ENCODE data around the gene ACSS3. TPM values are rescaled to one million over a fixed set of nuclear protein-coding genes. Genes with fewer than 3 reads are reported as not detected.
"Not testable (repeated sequence)": the region's sequence is repeated elsewhere in the genome, so short reads cannot be mapped to it uniquely, and the experiment has no call there.

The ACSS3 gene
- total RNA-seq: 11.1 TPM

GRCh38 chr12:81077686-81078441, at the start of gene ACSS3:
Gene ACSS3, plus strand, starts transcription at chr12:81078079. Its CDS starts 42 bp downstream, at chr12:81078121.
- peak; percentile 82 for DNase-seq

- DNase-seq: no peak
These were observed 43.0 kb upstream of the ACSS3 start for GRCh38 chr12:81034926-81035325.

DNA sequence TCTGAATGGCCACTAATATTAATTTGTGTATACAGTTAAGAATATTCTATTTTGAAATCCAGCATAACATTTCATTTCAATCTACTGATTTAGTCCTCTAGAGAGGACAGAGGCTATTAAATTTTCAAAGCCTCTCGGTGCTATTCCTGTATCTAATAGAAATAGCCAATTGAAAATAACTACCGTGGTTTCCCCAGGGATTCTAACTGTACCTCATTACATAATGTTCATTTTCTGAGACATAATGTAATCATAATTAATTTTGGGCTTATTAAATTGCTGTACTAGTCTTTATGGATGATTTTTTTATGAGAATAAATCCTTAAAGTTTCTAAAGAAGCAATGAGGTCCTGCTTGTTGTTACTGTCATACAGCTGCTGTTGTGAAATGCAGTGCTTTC, 38.6 kb upstream of the ACSS3 start:
- no peak for DNase-seq

- no peak for DNase-seq
These were observed 33.7 kb upstream of the ACSS3 start for GRCh38 chr12:81043979-81044740.

DNA sequence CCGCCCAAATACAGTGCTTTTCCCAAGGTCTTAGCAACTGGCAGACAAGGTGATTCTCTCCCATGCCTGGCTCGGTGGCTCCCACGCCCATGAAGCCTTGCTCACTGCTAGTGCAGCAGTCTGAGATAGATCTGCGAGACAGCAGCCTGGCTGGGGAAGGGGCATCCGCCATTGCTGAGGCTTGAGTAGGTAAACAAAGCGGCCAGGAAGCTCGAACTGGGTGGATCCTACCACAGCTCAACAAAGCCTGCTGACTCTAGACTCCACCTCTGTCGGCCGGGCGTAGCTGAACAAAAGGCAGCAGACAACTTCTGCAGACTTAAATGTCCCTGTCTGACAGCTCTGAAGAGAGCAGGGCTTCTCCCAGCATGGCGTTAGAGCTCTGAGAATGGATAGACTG, 12.9 kb upstream of the ACSS3 start:
- not testable (repeated sequence) for DNase-seq

DNA sequence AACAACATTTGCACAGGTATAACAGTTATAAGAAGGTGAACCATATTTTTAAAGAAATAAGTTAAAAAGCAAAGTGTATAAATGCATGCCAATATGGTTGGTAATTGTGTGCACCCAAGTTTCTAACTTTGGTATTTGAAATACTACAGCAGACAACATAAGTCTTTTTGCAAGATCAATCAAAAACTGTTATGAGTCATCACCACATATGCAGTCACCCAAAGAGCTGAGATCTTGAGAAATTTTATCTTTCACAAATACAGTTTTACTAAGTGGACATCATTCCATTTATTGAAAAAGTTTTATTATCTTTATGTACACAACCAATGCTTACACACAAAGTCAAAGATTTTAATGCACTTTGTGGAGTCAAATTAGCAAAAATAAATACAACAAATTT, 7.0 kb upstream of the ACSS3 start:
- DNase-seq: no peak

GRCh38 chr12:81075539-81075938, 2.3 kb upstream of the ACSS3 start:
- DNase-seq: no peak

DNA sequence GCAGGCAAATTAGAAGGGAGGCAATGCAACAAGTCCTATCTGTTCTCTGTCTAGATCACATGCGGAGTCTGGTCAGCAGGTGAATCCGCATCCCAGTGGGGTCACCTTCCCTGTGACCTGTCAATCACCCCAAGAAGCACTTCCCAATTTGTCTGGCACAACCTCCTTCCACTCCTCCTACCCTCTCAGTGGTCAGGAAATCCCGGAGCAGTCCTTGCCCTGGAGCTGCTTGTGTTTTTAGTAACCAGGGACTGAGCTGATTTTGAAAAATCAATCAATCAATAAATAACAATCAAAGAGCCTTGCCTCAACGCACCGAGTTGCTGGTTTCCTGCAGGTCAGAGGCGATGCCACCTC, 572 bp upstream of the ACSS3 start:
- DNase-seq: peak; percentile 59

GRCh38 chr12:81078469-81079196, 754 bp downstream of the ACSS3 start:
- DNase-seq: peak; percentile 54

DNA sequence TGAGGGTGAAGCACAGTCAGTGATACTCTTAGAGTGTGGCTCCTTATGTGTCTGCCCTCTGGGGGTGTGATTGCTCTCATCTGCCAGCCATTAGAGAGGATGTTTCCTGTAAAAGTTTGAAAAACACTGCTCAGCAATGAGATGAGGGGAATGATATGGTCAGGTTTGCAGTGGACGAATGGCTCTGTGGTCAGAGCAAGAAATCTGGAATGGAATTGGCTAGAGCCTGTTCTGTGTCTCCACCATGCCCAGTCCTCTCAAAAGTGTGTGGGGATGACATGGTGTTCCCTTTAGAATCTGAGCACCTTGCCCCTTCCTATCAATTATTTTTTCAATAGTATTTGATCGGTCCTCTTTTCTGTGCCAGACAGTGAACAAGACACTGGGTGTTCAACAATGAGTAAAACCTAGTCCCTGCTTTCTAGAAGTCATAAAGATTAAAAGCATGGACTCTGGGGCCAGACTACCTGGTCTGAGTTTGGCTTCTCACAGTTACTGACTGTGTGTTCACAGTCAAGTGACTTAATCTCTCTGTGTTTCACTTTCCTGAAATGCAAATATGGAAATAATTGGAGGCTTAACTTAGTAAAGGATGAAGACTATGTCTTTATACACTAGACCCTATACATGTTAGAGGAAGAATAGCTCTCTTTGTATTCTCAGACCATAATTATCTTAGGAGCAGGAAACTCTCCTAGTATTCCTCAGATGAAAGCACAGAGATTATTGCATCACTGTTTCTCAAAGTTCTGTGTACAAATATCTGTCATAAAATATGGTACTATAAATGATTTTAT, 1.6 kb downstream of the ACSS3 start:
- DNase-seq: no peak

GRCh38 chr12:81080431-81080983, 2.6 kb downstream of the ACSS3 start:
- DNase-seq: no peak

DNA sequence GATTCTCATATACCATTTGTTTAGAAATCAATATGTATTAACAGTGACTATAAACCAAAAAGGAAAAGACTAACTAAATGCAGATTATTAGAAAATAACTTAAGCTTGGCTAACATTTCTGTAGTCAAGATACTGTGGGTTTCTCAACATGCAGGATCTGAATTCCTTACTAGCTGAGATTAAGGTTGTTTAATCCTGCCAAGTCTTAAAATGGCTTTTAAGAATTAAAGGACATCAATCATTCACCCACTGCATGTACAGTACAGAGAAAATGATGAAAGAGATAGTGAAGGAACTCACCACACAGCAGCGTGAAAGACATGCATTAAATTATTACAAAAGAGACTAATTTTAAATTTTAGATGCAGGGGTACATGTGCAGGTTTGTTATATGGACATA, 3.8 kb downstream of the ACSS3 start:
- DNase-seq: no peak

GRCh38 chr12:81083018-81083417, 5.1 kb downstream of the ACSS3 start:
- DNase-seq: no peak

DNA sequence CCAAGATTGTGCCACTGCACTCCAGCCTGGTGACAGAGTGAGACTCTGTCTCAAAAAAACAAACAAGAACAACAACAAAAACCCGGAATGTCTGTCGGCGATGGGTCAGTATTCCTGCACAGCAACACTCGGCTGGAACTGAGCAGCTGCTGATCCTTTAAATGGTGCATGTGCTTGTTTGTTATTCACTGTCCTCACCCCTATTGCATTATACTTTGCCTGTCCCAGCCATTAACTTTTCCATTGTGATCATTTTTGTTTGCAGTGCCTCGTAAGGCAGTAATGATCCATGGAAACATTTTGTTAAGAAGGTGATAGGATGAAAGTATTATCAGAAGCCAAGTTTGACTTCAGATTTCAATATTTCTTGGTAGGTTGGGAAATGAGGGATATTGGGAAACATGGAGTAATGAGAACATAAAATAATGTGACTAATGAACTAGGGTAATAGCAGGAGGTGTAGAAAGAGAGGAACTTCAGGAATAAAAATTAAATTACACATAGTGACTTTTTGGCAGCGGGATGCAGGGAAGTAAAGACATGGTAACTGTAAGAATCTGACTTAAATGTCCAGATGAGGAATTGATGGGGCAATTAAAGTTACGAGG, 6.1 kb downstream of the ACSS3 start:
- DNase-seq: no peak

GRCh38 chr12:81084811-81085350, 7.0 kb downstream of the ACSS3 start:
- DNase-seq: no peak

DNA sequence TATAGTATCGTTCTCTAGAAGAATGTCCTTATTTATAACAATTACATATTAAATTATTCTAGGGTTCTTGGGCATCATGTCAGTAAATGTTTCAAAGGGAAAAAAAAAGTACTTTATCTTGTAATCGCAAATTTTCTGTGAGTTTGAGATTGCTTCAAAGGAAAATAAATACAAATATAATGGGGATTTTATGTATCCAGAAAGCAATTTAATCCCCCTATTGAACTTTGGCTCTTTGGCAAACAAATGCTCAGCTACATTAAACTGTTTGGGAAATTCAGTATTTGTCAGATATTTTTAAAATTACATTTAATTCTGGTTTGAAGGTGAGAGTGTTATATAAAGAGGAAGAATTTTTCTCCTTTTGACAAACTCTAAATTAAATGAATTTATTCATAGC, 8.0 kb downstream of the ACSS3 start:
- no peak for DNase-seq

DNA sequence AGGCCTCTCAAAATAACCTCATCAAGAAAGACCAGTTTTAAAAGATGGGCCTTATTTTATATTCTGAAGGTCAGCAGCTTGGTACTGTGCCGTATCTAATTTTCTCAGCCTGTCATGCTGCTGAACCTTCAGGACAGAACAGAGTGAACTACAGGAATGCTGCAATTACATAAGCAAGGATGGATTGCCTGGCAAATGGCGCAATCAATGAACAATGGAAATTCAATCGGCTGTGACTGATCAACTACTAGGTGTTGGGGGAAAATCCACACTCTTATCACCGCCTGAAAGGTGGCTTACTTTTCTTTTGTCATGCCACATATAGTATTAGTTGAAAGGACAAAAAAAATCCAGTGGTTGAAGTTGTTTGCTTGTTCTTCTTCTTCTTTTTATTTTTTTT, 8.5 kb downstream of the ACSS3 start:
- no peak for DNase-seq

DNA sequence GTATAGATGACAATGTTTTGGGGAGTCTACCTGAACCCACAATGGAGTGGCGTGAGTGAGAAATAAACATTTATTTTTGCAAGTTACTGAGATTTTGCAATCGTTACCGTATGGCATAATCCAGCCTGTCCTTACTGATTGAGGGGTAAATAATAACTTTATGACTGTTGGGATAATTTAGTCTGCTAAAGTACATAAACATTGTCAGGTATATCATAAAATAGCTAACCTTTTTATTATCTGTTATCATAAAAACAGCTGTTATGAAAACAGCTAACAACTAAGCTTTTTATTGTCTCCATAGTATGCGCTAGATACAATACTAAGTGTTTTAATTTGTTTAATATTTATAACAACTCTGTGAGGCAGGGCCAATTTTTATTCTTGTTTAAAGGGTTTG, 10.3 kb downstream of the ACSS3 start:
- no peak for DNase-seq

- no peak for DNase-seq
These were observed 11.5 kb downstream of the ACSS3 start for GRCh38 chr12:81089412-81089811.

DNA sequence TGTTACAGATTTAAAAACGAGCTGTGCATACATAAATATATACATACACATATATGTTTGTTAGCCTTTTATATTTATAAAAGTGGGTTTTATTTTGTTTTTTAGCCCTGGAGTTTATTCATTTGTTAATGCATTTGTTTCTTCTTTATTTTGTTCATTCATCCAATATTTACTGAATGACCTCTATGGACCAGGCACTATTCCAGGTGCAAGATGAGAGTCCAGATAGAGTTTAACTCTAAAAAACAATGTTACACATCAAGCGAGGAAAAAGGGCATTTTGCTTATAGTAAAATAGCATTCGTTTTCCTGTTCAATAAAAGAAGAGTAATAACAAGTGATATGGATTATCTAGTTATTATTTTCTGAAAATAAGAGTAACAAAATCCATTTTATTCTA, 14.2 kb downstream of the ACSS3 start:
- no peak for DNase-seq

DNA sequence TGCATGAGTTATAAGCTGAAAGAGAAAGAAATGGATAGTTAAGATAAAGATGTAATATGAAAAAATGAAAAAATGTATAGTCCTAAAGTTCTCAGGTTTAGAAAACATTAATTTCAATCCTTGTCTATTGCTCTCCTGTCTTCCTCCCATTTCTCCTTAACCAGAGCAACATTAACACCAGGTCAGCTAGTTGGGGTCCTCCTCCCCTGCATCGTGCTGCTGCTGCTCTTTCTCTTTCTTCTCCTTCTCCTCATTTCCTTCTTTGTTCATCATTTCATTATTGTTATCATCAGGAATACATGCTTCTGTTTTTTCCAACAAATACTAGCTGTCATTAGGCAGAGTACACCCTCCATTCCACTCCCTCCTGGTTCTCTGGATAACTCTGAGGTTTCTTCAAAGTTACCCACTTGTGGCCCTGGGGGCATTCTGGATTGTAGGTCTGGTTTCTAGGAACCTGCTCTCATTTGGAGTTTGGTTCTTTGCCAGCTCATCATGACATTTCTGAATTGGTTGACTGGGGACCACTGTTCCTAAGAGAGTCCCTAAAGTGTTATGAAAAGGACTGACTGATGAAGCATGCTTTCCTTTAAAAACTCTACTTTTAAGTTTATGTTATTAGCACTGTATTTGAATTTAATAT, 17.0 kb downstream of the ACSS3 start:
- no peak for DNase-seq
